ENCODE results near the gene LRRC9. TPM values are rescaled to one million over a fixed set of nuclear protein-coding genes. Genes with fewer than 3 reads are reported as not detected.
"Not testable (repeated sequence)": the region's sequence is repeated elsewhere in the genome, so short reads cannot be mapped to it uniquely, and the experiment has no call there.

The LRRC9 gene
- not detected in 2 replicates for total RNA-seq (2014; rRNA removed)
- not detected for polyA plus RNA-seq (2012)

GRCh38 chr14:59919570-59920377 is at the start of gene LRRC9:
Gene LRRC9, plus strand, starts transcription at chr14:59920144.
- no peak for DNase-seq (ENCODE audit: low read depth)

- DNase-seq (ENCODE audit: low read depth), result peak; percentile 7
These were observed 49.4 kb upstream of the LRRC9 start, which contains the start of gene RTN1 for GRCh38 chr14:59870277-59871165. Gene RTN1, minus strand, starts transcription at chr14:59870776. Its CDS starts 146 bp downstream, at chr14:59870630.

GRCh38 chr14:59871166-59871495 is 48.8 kb upstream of the LRRC9 start:
- no peak for DNase-seq (ENCODE audit: low read depth)

GRCh38 chr14:59882957-59883356 is 37.0 kb upstream of the LRRC9 start:
- DNase-seq (ENCODE audit: low read depth), result no peak

GRCh38 chr14:59890676-59891075 is 29.3 kb upstream of the LRRC9 start:
- no peak for DNase-seq (ENCODE audit: low read depth)

- no peak for DNase-seq (ENCODE audit: low read depth)
These were observed 24.2 kb upstream of the LRRC9 start for GRCh38 chr14:59895721-59896120.

GRCh38 chr14:59897757-59898383 is 22.1 kb upstream of the LRRC9 start:
- DNase-seq (ENCODE audit: low read depth), result peak; percentile 35

GRCh38 chr14:59900556-59900955 is 19.4 kb upstream of the LRRC9 start:
- DNase-seq (ENCODE audit: low read depth), result no peak

- DNase-seq (ENCODE audit: low read depth), result no peak
These were observed 15.8 kb upstream of the LRRC9 start for GRCh38 chr14:59904184-59904583.

GRCh38 chr14:59905188-59905587 is 14.8 kb upstream of the LRRC9 start:
- DNase-seq (ENCODE audit: low read depth), result peak; percentile 67

GRCh38 chr14:59912443-59912842 is 7.5 kb upstream of the LRRC9 start:
- DNase-seq (ENCODE audit: low read depth), result no peak

- DNase-seq (ENCODE audit: low read depth), result no peak
These were observed 6.8 kb upstream of the LRRC9 start for GRCh38 chr14:59913187-59913586.

GRCh38 chr14:59918824-59919569 is 947 bp upstream of the LRRC9 start:
- DNase-seq (ENCODE audit: low read depth), result peak; percentile 30

GRCh38 chr14:59920378-59920683 is 387 bp downstream of the LRRC9 start:
- no peak for DNase-seq (ENCODE audit: low read depth)

- no peak for DNase-seq (ENCODE audit: low read depth)
These were observed 5.9 kb downstream of the LRRC9 start for GRCh38 chr14:59925797-59926196.

- DNase-seq (ENCODE audit: low read depth), result no peak
These were observed 6.6 kb downstream of the LRRC9 start for GRCh38 chr14:59926534-59926933.

- DNase-seq (ENCODE audit: low read depth), result no peak
These were observed 11.3 kb downstream of the LRRC9 start for GRCh38 chr14:59931237-59931636.

- DNase-seq (ENCODE audit: low read depth), result no peak
These were observed 16.2 kb downstream of the LRRC9 start for GRCh38 chr14:59936145-59936544.

- DNase-seq (ENCODE audit: low read depth), result no peak
These were observed 19.9 kb downstream of the LRRC9 start for GRCh38 chr14:59939828-59940227.

- DNase-seq (ENCODE audit: low read depth), result not testable (repeated sequence)
These were observed 22.4 kb downstream of the LRRC9 start for GRCh38 chr14:59942296-59942862.

- DNase-seq (ENCODE audit: low read depth), result no peak
These were observed 25.0 kb downstream of the LRRC9 start for GRCh38 chr14:59944909-59945308.
